ENCODE results near the gene DRGX. TPM values are rescaled to one million over a fixed set of nuclear protein-coding genes. Genes with fewer than 3 reads are reported as not detected.
A peak's percentile ranks its signal among the peaks of the same experiment; 100 is the strongest.

Gene DRGX
- total RNA-seq, 1 experiment from 2014 or later, result not detected

DNA sequence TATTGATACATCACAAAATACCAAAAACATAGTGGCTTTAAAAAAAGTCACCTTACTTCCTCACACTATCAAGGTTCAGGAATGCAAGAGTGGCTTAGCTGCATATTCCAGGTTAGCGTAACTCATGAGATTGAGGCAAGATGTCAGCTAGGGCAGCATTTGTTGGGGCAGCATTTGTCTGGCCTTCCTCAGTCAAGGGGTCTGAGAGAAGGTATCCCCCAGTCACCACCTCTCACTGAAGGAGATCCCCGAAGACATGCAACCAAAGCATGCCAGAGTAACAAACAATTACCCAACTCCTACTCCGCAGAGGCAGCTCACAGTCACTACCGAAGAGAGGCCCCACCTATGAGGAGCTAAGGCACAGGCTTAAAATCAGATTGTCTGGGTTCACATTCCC is 48.5 kb downstream of the DRGX start:
- no peak for DNase-seq (ENCODE audit: low spot score)

DNA sequence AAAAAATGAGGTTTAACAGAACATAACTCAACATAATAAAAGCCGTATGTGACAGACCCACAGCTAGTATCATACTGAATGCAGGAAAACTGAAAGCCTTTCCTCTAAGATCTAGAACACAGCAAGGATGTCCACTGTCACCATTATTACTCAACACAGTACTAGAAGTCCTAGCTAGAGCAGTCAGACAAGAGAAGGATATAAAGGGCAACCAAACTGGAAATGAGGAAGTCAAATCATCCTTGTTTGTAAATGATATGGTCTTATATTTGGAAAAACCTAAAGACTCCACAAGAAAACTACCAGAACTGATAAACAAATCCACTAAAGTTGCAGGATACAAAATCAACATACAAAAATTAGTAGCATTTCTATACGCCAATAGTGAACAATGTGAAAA is 51.0 kb downstream of the DRGX start:
- no peak for DNase-seq (ENCODE audit: low spot score)

DNA sequence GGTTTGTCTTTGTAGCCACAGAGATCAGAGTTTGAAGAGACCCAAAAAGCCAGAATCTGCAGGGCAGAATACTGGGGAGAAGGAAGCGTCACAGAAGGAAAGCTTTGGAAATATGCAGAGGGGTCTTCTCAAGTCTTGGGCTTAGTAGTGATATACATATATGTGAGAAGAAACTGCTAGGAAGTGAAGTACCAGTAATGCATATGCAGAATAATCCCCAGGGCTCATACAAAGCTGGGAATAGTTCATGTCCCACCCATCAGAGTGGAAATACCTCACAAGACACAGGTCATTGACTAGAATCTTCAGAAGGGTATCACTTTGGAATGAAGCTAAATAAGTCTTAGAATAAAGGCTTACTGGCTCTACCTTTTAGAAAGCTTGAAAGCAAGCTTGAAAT is 57.3 kb downstream of the DRGX start:
- DNase-seq (ENCODE audit: low spot score), result no peak

DNA sequence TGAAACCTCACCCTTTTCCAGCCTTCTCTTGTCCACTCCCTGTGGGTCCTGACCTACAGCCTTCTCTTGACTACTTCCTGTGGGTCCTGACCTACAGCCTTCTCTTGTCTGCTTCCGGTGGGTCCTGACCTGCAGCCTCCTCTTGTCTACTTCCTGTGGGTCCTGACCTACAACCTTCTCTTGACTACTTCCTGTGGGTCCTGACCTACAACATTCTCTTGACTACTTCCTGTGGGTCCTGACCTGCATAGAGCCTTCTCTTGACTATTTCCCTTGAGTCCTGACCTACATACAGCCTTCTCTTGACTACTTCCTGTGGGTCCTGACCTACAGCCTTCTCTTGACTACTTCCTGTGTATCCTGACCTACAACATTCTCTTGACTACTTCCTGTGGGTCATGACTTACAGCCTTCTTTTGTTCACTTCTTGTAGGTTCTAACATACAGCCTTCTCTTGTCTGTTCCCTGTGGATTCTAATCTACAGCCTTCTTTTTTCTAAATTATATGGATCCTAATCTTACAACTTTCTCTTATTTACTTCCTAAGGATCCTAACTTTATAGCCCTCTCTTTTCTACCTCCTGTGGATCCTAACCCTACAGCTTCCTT is 60.4 kb downstream of the DRGX start:
- DNase-seq (ENCODE audit: low spot score), result no peak

DNA sequence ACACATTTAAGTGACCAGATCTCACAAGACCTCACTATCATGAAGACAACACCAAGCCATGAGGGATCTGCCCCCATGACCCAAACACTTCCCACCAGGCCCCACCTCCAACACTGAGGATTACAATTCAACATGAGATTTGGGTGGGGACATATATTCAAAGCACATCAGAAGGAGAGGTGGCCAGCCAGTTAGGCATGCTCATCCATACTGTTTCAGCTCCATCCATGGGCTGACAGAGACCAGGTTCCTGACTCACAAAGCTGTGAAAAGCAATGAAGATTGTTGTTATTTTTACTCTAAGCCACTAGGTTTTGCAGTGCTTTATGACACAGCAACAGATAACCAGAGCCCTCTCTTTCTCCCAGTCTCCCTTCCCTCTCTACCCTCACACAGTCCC is 60.9 kb downstream of the DRGX start:
- no peak for DNase-seq (ENCODE audit: low spot score)

DNA sequence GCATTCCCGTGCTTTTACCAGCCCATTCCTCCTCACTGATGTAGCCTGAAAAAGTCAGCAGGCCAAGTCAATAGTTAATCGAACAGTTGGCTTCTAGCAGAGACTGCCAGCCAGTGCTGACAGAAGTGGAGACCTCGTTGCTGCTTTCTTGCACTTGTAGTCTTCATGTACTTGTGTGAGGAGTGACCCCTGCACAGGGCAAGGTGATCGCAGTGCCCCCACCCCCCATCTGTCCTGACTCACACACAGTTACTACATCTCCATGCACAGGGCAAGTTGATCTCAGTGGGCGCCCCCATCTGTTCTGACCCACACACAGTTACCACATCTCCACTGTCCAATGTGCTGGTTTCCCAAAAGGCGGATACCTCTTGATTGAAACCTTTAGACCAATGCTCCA is 62.7 kb downstream of the DRGX start:
- no peak for DNase-seq (ENCODE audit: low spot score)

DNA sequence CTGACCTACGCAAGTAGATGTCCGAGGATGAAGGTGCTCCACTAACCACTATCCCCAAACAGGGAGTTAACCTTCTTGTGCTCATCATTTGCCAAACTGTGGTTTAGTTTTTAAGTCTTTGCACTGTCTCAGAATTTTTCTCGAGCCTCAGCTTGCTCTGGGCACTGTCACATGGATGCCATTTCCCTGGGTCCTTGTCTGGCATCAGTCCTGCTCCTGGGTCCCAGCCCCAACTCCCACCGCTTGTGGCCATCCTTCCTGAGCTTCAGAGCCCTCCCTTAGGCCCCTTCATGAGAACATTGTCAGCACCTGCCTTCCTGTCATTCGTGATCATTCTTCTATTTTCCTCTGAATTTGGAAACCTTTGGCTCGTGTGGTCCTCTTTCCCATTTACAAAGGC is 63.1 kb downstream of the DRGX start:
- no peak for DNase-seq (ENCODE audit: low spot score)

DNA sequence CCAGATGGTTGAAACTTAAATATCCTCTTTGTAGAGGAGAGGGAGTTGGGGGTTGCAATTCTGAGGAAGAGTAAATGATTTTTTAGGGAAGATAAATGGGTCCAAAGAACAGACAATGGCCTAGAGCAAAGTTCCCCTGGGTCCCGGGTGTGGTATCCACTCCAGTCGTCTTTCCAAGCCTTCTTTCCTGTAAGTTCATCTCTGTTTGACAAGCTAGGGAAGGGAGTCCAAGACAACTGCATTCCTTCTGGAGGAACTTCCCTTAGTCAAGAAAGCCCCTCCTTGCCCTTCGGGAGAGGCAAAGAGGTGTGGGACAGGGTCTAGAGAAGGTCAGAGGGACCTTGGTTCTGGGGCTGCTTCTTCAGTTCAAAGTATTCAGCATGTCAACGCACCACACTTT is 63.6 kb downstream of the DRGX start:
- DNase-seq (ENCODE audit: low spot score), result no peak

DNA sequence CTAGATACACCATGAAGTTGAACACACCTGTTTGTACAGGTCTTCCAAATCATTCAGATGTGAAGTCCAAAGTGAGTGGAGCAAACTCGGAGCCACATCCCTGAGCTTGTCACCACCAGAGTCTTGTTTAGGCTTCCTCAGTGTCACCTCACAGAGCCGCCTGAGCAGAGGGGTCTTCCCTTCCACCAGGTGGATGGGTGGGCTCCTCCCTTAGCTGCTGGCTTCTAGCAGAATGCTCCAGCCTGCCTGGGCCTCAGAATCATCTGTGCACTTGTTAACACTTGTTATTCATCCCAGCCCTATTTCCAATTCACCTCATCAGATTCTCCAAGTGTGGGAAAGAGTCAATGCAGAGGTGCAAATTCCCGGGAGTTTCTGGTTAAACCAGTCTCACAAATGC is 64.5 kb downstream of the DRGX start:
- no peak for DNase-seq (ENCODE audit: low spot score)

DNA sequence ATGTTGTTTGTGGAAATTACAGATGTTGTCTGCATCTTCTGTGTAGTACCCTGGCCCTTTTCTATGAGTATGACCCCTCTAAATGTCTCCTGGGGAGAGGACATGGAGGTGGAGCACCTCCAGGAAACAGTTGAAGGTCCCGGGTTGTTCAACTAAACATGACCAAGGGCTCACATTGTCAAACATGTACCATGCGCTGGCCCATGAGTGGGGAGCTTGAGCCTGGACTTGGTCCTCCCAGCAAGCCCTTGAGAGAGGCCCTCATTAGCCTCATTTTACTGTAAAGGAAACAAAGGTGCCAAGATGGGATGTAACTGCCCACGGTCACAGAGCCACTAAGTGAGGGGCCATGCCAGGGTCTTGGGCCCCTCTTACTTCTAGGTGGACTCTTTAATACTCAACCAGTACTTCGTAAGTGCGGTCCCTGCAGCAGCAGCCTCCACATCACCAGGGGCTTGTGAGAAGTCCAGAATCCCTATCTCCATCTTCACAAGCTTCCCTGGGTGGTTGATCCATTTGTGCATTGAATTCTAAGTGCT is 65.7 kb downstream of the DRGX start:
- no peak for DNase-seq (ENCODE audit: low spot score)

DNA sequence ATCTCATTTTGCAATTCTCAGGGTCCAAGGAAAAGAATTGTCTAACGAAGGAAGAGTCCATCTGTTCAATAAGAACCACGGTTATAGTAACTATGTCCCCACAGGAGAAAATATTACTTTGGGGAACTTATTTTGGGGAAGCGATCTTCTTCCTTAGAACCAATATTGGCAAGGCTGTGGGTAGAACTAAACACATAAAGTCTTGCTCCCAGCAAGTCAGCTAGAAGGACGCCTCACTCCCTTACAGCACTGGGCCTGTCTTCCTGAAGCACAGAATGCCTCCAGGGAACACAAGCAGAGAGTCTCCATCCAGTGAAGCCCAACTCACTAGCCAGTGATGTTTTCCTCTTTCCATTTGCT is 66.8 kb downstream of the DRGX start:
- DNase-seq (ENCODE audit: low spot score), result no peak

DNA sequence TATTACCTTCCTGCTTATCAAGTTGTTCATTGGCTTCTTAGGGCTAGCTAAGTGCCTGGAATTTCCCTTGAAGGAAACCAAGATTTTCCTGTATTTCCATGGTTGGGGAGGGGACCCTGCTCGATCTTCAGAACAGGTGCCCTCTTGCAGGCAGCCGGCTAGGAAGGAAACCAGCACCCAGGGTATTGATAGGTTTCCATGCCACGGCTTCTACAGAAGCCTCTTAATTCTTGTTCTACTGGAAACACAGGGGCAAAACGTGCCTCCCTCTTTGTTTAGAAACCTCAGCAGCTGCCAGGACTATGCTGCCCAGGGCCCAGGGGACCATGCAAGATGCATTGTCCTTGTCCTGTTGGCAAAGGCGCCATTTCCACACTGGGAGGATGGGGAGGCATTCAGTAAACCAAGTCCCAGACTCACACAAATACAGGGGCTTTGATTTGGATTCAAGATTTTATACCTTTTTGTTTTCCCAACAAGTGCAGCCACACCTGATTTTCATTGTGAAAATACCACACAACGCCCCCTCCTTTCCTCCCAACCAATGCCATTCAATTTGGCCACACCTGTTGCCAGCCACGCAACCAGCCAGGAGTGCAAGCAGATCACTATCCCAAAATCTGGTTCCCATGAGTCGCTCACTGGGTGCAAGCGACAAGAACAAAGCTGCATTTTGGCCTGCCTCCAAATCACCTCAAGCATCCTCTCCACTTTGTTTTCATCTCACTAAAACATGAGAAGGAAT is 67.3 kb downstream of the DRGX start:
- no peak for DNase-seq (ENCODE audit: low spot score)

DNA sequence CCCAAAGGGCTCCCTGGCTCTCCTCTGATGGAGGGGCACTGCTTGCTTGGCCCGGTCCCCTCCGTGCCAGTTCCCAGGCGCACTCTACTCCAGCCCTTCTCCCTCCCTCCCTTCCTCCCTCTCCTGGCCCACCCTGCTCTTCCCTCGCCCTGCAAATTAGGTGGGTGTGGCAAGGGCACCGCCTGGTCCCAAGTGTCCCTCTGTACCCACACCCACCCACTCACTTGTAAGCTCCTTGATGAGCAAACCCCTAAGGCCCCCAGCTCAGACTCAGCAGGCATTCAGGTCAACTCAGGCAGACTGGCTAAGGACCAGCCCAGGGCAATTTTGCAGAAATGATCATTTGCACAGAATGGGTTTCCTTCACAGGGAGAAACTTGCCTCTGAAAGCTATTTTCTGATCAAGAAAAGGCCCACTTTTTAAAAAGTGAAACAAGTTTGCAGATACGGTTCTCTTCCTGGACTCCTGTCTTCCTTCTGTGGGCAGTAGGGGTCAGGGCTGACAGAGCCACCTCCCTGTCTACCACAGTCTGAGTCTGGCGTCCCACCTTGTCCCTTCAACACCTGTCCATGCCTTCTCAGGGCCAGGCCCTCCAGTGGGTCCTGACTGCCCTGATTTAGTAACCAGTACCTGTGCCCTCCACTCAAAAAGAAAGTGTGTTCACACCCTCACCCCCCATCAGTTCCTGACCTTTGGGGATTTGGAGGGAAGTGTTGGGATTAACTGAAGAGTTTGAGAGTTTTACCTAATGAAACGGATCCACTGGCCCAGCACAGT is 68.7 kb downstream of the DRGX start:
- DNase-seq (ENCODE audit: low spot score), result no peak

DNA sequence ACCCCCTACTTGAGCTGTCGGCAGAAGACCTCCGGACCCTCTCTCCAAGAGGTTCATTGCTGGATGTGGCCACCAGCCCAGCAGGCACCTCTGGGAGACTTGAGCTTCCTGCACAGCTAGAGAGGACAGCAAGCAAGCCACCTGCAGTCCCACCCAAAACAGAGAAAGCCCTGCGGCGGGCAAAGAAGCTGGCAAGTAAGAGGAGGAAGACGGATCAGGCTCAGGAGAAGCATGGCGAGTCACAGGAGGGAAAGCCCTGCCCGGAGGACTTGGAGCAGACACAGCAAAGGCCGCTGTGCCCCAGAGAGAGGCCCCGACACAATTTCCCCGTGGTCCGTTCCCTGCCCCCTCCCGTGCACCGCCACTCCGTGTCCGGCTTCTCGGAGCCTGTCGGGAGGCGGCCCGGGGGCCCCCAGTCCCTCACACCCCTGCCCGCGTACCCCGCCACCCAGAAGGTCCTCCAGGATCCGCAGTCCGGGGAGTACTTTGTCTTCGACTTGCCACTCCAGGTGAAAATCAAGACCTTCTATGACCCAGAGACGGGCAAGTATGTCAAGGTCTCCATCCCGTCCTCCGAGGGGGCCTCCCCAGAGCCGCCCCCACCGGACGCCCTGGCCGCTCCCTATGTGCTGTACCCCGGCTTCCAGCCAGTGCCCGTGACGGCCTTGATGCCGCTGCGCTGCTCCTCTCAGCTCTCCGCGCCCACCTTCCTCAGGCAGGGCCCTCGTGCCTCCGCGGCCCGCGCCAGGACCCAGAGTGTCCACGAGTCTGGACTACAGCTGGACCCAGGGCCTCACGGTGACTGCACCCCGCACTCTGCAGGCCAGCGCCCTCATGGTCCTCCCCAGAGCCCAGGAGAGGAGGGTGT is 69.7 kb downstream of the DRGX start:
- no peak for DNase-seq (ENCODE audit: low spot score)

DNA sequence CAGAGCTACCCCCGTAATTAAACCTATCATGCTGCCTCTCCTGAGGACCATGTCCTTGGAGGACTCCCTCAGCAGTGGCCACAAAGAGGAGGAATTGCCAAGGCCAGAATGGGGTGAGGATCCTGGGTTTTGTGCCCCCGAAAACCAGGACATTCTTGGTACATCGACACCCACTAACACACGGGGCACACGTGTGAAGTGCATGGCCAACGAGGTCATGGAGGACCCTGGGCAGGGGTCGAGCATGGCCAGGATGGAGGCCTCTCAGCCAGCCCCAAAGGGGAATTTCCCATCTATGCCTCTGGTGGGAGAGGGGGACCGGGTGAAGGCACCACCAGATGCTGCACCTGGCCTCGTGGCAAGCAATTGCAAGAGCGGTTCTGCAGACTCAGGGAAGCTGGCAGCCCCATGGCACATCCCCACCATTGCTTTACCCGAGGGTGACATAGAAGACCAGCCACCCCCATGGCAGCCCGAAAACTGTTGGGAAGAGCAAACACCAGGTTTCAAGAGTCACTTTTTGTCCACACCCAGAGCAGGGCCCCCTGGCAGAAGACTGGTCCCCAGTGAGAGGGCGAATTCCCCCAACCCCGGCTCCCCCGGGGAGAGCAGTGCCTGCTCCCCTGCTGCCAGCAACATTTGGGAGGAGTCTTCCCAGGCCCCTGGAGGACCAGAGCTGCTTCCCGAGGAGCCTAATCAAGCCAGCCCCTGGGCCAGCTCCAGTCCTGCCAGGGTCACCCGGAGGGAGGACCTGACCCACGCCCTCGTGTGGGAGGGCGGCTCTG is 70.6 kb downstream of the DRGX start:
- DNase-seq (ENCODE audit: low spot score), result no peak

DNA sequence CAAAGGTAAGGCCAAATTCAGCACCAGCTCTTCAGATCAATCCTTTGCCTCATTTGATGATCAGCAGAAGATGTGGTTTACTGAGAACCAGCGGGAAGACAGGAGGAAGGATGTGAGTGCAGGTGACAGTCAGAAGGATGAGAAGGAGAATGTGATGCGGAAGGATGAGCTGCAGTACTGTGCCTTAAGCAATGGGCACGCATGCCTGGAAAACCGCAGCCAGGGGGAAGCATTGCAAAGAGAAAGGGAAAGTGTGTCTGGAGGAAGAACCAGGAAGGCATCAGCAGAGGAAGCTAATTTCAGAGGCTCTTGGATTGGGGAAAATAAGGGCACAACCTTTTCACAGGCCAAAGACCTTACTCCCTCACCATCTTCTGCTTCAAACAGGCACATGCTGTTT is 71.2 kb downstream of the DRGX start:
- peak; percentile 25 for DNase-seq (ENCODE audit: low spot score)

DNA sequence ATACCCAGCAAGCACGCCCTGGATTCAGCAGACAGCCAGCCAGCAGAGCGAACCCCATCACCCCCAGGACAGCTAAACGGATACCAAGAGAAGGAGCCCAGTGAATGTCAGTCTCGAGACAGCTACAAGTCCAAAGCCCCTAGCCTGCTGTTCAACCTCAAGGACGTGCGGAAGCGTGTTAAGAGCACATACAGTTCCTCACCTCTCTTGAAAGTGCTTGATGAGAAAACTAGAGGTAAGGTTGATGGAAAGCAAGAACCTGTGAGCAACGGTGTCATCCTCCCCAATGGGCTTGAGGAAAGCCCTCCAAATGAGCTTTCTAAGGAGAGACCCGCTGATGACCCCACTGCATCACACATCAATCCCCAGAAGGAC is 72.0 kb downstream of the DRGX start:
- no peak for DNase-seq (ENCODE audit: low spot score)

DNA sequence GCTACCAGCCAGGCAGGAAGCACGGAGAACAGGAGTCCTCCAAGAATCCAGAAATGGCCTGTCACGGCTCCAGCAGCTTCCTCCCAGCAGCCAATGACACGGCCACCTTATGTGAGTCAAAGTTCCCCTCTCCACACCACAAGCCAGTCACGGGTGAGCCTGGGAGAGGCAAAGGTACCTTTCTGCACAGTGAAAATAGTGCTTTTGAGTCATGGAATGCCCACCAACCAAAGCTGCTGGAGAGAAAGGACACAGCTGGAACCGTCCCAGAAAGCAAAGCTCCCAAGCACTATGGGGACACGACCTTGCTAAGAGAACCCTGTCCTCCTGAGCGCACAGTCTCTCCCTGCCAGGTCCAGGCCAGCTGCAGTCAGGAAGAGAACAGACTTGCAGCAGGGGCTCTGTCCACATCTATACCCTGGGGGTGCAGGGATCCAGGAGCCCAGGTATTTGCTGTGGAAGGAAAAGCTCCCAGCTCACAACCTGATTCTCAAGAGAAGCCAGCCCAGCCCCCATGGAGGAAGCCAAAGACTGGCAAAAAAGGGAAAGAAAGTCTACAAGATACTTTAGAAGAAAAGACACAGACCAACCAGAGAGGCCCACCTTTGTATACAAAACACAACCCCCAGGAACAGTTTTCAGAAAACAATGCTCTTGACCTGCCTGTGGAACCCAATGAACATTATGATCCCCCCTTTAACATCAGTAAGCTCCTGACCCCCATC is 72.6 kb downstream of the DRGX start:
- no peak for DNase-seq (ENCODE audit: low spot score)

DNA sequence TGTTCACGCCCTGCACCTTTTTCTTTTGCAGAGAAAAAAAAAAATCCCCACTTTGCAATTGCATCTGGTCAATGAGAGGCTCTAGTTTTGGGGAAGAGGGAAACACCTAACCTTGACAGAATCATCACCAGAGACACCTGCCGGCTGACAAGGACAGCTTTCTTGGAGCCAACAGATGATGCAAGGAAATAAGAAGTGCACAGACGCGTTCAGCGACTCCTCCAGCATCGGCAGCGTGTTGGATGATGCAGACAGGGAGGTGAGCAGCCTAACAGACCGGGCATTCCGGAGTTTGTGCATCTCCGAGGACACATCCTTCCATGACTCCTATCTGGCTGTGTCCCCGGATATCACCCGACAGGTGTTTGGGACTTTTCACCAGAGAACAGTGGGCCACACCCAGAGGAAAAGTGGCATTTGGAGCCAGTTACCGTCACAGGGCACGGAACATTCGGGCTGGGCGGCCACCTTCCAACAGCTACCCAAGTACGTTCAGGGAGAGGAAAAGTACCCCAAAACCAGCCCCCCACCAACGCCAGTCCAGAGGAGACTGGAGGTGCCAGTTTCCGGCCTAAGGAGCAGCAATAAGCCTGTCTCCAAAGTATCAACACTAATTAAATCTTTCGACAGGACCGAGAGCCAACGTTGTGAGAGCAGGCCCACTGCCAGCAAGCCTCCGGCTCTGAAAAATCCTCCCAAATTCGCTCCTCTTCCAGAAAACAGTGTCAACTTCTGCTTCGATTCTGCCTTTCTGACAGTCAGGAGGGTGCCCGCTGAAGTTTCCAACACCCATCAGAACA is 73.3 kb downstream of the DRGX start:
- DNase-seq (ENCODE audit: low spot score), result no peak

All from HT-29 (cell line).